GM18526 (cell line): ENCODE data around the gene PPIL4.

ENCODE experiments used
- POLR2A ChIP-seq: IDR thresholded peaks from 3 replicates; pipeline ENCODE4 v1.6.1; 2011; ENCODE audit not compliant: insufficient read length; ENCODE audit errors: extremely low read depth

Gene PPIL4

GRCh38 chr6:149545754-149546471 is at the start of gene PPIL4:
Gene PPIL4, minus strand, starts transcription at chr6:149546043. Its CDS starts 38 bp downstream, at chr6:149546005.
- peak; percentile 71 for TF ChIP-seq POLR2A

GRCh38 chr6:149593408-149593807 is 47.6 kb upstream of the PPIL4 start:
- TF ChIP-seq POLR2A, result no peak

- TF ChIP-seq POLR2A, result no peak
These were observed 47.1 kb upstream of the PPIL4 start for GRCh38 chr6:149592983-149593382.

GRCh38 chr6:149586149-149586548 is 40.3 kb upstream of the PPIL4 start:
- no peak for TF ChIP-seq POLR2A

- TF ChIP-seq POLR2A, result no peak
These were observed 35.5 kb upstream of the PPIL4 start for GRCh38 chr6:149581349-149581748.

GRCh38 chr6:149580880-149581279 is 35.0 kb upstream of the PPIL4 start:
- TF ChIP-seq POLR2A, result no peak

- no peak for TF ChIP-seq POLR2A
These were observed 22.2 kb upstream of the PPIL4 start for GRCh38 chr6:149567945-149568585.

- TF ChIP-seq POLR2A, result no peak
These were observed 21.3 kb upstream of the PPIL4 start for GRCh38 chr6:149567194-149567586.

GRCh38 chr6:149566410-149567193 is 20.8 kb upstream of the PPIL4 start:
- peak; percentile 52 for TF ChIP-seq POLR2A

- no peak for TF ChIP-seq POLR2A
These were observed 19.9 kb upstream of the PPIL4 start, which contains the start of gene GINM1 for GRCh38 chr6:149565527-149566409. Gene GINM1, plus strand, starts transcription at chr6:149566375. Its CDS starts 40 bp downstream, at chr6:149566415.

- no peak for TF ChIP-seq POLR2A
These were observed 18.1 kb upstream of the PPIL4 start for GRCh38 chr6:149563928-149564325.

- no peak for TF ChIP-seq POLR2A
These were observed 17.5 kb upstream of the PPIL4 start for GRCh38 chr6:149563203-149563927.

GRCh38 chr6:149560736-149561135 is 14.9 kb upstream of the PPIL4 start:
- no peak for TF ChIP-seq POLR2A

- no peak for TF ChIP-seq POLR2A
These were observed 13.5 kb upstream of the PPIL4 start for GRCh38 chr6:149559389-149559788.
